Spinal cord (tissue), 10 donors: ENCODE measurements around the gene DPF3. TPM values are rescaled to one million over a fixed set of nuclear protein-coding genes. Genes with fewer than 3 reads are reported as not detected.

ENCODE experiments used
- DNase-seq, 6 donors: peaks; one replicate each; pipeline versions ENCODE4 v3.0.0 to v3.0.0-alpha.2; 2013 to 2015; ENCODE audit warnings: low spot score in 6 of 6, low read depth in 4 of 6
- H3K27ac ChIP-seq: one replicate; pipeline ENCODE4 v1.5.1; 2013; ENCODE audit warnings: low read depth, low read length, control low read depth
- H3K27me3 ChIP-seq: one replicate; pipeline ENCODE4 v1.6.1; 2013; ENCODE audit warnings: low read length; ENCODE audit not compliant: control insufficient read depth, insufficient read depth
- H3K36me3 ChIP-seq: one replicate; pipeline ENCODE4 v1.6.1; 2013; ENCODE audit warnings: low read length; ENCODE audit not compliant: control insufficient read depth, insufficient read depth
- H3K4me1 ChIP-seq: one replicate; pipeline ENCODE4 v1.6.1; 2013; ENCODE audit warnings: low read length; ENCODE audit not compliant: control insufficient read depth, insufficient read depth
- H3K4me3 ChIP-seq: one replicate; pipeline ENCODE4 v1.5.1; 2013; ENCODE audit warnings: low read depth, low read length, control low read depth
- H3K9me3 ChIP-seq: one replicate; pipeline ENCODE4 v1.6.1; 2013; ENCODE audit warnings: low read length; ENCODE audit not compliant: control insufficient read depth, insufficient read depth
- WGBS: methylation state at CpG from one replicate; pipeline ENCODE4 v1.1.5; 2013; ENCODE audit warnings: missing lambda C conversion rate; ENCODE audit not compliant: insufficient coverage; 5-methylcytosine and 5-hydroxymethylcytosine counted together
- polyA plus RNA-seq, 2 donors: library from polyadenylated mRNA; unstranded; fragments of 120-200 nt; gene quantifications; one replicate each; pipeline ENCODE4 v1.2.1, GENCODE V29; 2013; ENCODE audit not compliant: insufficient read length in 2 of 2
- total RNA-seq, 2 donors: library from RNA; depleted of rRNA in 1 of 2; stranded (reverse); fragments of 120-200 nt in 1 of 2; fragments of >200 nt in 1 of 2; gene quantifications; one replicate each; pipeline versions ENCODE4 v1.2.3 to v1.2.4, GENCODE V29; 2013 to 2014
- donor health status: healthy.

The DPF3 gene
- total and polyA plus RNA-seq, 4 donors, result 9.6 to 14.5 (median 12.8) TPM

GRCh38 chr14:72678356-72678755 is 215.5 kb downstream of the DPF3 start:
- Histone ChIP-seq H3K36me3 (peaks cover 6% of the 10 kb centered on the region), H3K4me3 (no peak overlapping the region), H3K27ac (no peak overlapping the region), H3K27me3 (no peaks in the 10 kb centered on the region), H3K4me1 (peaks cover 23% of the 10 kb centered on the region), H3K9me3 (no peaks in the 10 kb centered on the region)
- 87% methylated on average over 4 of the region's 5 CpGs for WGBS
- no peak for DNase-seq

- peaks cover 23% of the 10 kb centered on the region for H3K4me1 ChIP-seq
- WGBS, result 80% methylated on average over 1 of the region's 4 CpGs
- H3K9me3 ChIP-seq, result no peaks in the 10 kb centered on the region
- no peak overlapping the region for H3K4me3 ChIP-seq
- no peaks in the 10 kb centered on the region for H3K27me3 ChIP-seq
- H3K27ac ChIP-seq, result no peak overlapping the region
- peaks cover 6% of the 10 kb centered on the region for H3K36me3 ChIP-seq
- no peak for DNase-seq
These were observed 216.2 kb downstream of the DPF3 start for GRCh38 chr14:72677664-72678063.

- Histone ChIP-seq H3K27me3 (no peaks in the 10 kb centered on the region), H3K4me3 (no peak overlapping the region), H3K4me1 (peaks cover 14% of the 10 kb centered on the region), H3K36me3 (peaks cover 12% of the 10 kb centered on the region), H3K9me3 (no peaks in the 10 kb centered on the region), H3K27ac (no peak overlapping the region)
- no CpG with 5 or more reads among the region's 3 CpGs for WGBS
- no peak for DNase-seq
These were observed 218.8 kb downstream of the DPF3 start for GRCh38 chr14:72675126-72675525.

- Histone ChIP-seq H3K36me3 (peaks cover 20% of the 10 kb centered on the region), H3K4me1 (no peaks in the 10 kb centered on the region), H3K9me3 (no peaks in the 10 kb centered on the region), H3K4me3 (no peak overlapping the region), H3K27me3 (no peaks in the 10 kb centered on the region), H3K27ac (no peak overlapping the region)
- no peak for DNase-seq
These were observed 220.7 kb downstream of the DPF3 start for GRCh38 chr14:72673179-72673578.

GRCh38 chr14:72666610-72667009 is 227.3 kb downstream of the DPF3 start:
- no peak overlapping the region for H3K27ac ChIP-seq
- no peaks in the 10 kb centered on the region for H3K9me3 ChIP-seq
- no peaks in the 10 kb centered on the region for H3K27me3 ChIP-seq
- no CpG with 5 or more reads among the region's 1 CpG for WGBS
- no peaks in the 10 kb centered on the region for H3K4me1 ChIP-seq
- peaks cover 15% of the 10 kb centered on the region for H3K36me3 ChIP-seq
- no peak overlapping the region for H3K4me3 ChIP-seq
- no peak for DNase-seq

GRCh38 chr14:72665259-72665658 is 228.6 kb downstream of the DPF3 start:
- no CpG with 5 or more reads among the region's 3 CpGs for whole genome bisulfite sequencing
- Histone ChIP-seq H3K27me3 (no peaks in the 10 kb centered on the region), H3K36me3 (peaks cover 11% of the 10 kb centered on the region), H3K4me1 (no peaks in the 10 kb centered on the region), H3K9me3 (no peaks in the 10 kb centered on the region), H3K27ac (no peak overlapping the region), H3K4me3 (no peak overlapping the region)
- DNase-seq, result no peak

- Histone ChIP-seq H3K4me3 (no peak overlapping the region), H3K9me3 (no peaks in the 10 kb centered on the region), H3K27me3 (no peaks in the 10 kb centered on the region), H3K27ac (no peak overlapping the region), H3K4me1 (no peaks in the 10 kb centered on the region), H3K36me3 (peaks cover 6% of the 10 kb centered on the region)
- no peak for DNase-seq
- WGBS, result 100% methylated on average over 1 of the region's 4 CpGs
These were observed 229.2 kb downstream of the DPF3 start for GRCh38 chr14:72664651-72665050.

- 87% methylated on average over 5 of the region's 5 CpGs for WGBS
- no peak overlapping the region for H3K4me3 ChIP-seq
- H3K27ac ChIP-seq, result no peak overlapping the region
- no peaks in the 10 kb centered on the region for H3K4me1 ChIP-seq
- peaks cover 3% of the 10 kb centered on the region for H3K36me3 ChIP-seq
- no peaks in the 10 kb centered on the region for H3K27me3 ChIP-seq
- no peak for DNase-seq
- H3K9me3 ChIP-seq, result no peaks in the 10 kb centered on the region
These were observed 229.8 kb downstream of the DPF3 start for GRCh38 chr14:72663956-72664650.

GRCh38 chr14:72663076-72663487 is 230.8 kb downstream of the DPF3 start:
- 100% methylated on average over 1 of the region's 1 CpG for WGBS
- no peak for DNase-seq
- H3K27me3 ChIP-seq, result no peaks in the 10 kb centered on the region
- peaks cover 3% of the 10 kb centered on the region for H3K36me3 ChIP-seq
- H3K4me1 ChIP-seq, result no peaks in the 10 kb centered on the region
- H3K27ac ChIP-seq, result no peak overlapping the region
- no peak overlapping the region for H3K4me3 ChIP-seq
- H3K9me3 ChIP-seq, result no peaks in the 10 kb centered on the region

GRCh38 chr14:72662214-72662613 is 231.7 kb downstream of the DPF3 start:
- DNase-seq, result no peak
- Histone ChIP-seq H3K4me1 (no peaks in the 10 kb centered on the region), H3K27ac (no peak overlapping the region), H3K4me3 (no peak overlapping the region), H3K36me3 (peaks cover 3% of the 10 kb centered on the region), H3K9me3 (no peaks in the 10 kb centered on the region), H3K27me3 (no peaks in the 10 kb centered on the region)
- WGBS, result no CpG with 5 or more reads among the region's 2 CpGs
